Endothelial cell of hepatic sinusoid (primary cell): ENCODE results near the gene SPACA4.

Source experiments
- in situ Hi-C: cut with HindIII; loops from 2 replicates; pipeline ENCODE4 v1.10.0; 2017; ENCODE audit warnings: low sequenced_read_pairs

The SPACA4 gene

DNA sequence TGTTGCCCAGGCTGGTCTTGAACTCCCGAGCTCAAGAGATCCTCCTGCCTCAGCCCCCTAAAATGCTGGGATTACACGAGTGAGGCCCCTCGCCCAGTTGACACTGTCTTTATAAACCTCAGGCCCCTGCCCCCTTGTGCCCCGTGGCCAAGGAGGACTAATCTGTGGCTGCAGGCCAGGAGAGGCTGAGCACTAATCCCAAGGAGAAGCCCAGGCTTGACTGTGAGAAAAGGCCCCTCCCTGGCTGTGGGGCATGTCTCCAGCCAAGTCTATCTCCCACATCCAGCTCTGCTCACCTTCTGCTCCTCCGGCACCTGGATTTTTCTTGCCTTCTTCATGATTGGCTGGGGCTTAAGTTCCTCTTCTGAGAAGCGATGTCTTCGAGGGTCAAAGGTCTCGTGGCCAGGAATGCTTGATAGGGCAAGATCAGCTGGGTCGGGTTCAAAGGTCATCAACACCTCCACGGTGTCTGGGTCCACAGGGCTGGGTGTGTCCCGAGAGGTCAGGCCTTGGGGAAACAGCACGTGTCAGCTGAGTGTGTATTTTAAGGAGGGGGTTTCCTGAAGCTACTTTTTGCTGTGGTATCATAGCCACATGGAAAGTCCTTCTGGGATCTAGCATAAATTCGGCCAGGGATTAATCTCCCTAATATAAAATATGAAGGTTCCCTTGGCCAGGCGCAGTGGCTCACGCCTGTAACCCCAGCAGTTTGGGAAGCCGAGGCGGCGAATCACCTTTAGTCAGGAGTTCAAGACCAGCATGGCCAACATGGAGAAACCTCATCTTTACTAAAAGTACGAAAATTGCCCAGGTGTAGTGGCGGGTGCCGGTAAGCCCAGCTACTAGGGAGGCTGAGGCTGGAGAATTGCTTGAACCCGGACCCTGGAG, 26.9 kb downstream of the SPACA4 start:
- in situ Hi-C loops, result loop anchor here (5.0 to 25.0 kb wide), 3 partner anchors 89 to 329 kb away; partner anchors contain the start of genes BAX and FTL

DNA sequence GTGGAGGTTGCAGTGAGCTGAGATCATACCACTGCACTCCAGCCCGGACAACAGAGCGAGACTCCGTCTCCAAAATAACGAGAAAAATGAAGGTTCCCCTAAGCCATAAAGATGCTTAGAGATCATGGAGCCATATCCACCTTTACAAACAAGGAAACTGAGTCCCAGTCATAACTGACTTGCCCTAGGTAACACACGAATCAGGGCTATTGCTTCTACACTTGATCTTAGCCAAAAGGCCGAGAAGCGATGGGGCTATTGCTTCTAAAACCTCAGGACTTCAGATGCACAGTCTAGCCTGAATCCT, 27.4 kb downstream of the SPACA4 start:
- in situ Hi-C loops, result loop anchor here (5.0 to 25.0 kb wide), 3 partner anchors 88 to 328 kb away; partner anchors contain the start of genes BAX and FTL

- in situ Hi-C loops, result loop anchor here (5.0 to 25.0 kb wide), 3 partner anchors 88 to 328 kb away; partner anchors contain the start of genes BAX and FTL
Measured at GRCh38 chr19:48634424-48635262, 28.1 kb downstream of the SPACA4 start.

DNA sequence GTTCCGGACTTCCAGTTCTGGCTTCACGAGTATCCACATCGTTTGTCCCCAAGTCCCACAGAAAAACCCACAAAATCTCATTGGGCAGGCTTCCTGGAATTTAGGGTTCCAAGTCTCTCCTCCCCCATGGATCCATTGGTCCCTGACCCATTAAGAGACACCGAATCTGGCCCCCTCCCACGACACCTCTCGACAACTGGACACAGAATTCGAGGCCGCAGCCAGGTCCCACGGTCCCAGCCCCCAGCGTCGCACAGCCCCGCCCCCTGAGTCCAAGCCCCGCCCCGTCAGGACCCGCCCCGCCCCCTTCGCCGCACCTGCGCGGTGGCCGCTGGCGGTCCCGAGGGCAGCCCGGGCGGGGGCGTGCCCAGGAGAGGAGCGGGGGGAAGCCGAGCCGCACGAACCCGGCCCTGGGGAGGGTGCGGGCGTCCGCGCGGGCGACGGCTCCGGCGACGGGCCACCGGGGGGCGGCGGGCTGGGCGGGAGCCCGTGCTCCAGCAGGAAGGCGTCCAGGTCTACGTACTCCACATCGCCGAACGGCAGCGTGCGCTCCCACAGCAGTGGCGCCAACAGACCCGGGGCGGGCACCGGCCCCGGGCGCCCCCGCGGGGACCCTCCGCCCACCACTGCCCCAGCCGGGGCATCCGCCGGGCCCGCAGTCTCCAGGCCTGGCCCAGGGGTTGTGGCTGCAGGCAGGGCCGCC, 28.9 kb downstream of the SPACA4 start:
- in situ Hi-C loops, result loop anchor here (25.0 kb wide), 1 partner anchor 327 kb away; the partner anchor contains the start of genes BAX and FTL

- in situ Hi-C loops, result loop anchor here (25.0 kb wide), 1 partner anchor 326 kb away; the partner anchor contains the start of genes BAX and FTL
Measured at GRCh38 chr19:48635966-48636858, 29.7 kb downstream of the SPACA4 start.

GRCh38 chr19:48636859-48637448, 30.4 kb downstream of the SPACA4 start, which contains the start of gene DBP:
DBP (minus strand) TSS chr19:48637379; CDS start chr19:48636994, 385 bp downstream.
- in situ Hi-C loops, result loop anchor here (25.0 kb wide), 1 partner anchor 325 kb away; the partner anchor contains the start of genes BAX and FTL

- in situ Hi-C loops, result loop anchor here (25.0 kb wide), 1 partner anchor 325 kb away; the partner anchor contains the start of genes BAX and FTL
Measured at GRCh38 chr19:48637449-48637947, 31.0 kb downstream of the SPACA4 start.

GRCh38 chr19:48637948-48638830, 31.6 kb downstream of the SPACA4 start:
- in situ Hi-C loops, result loop anchor here (25.0 kb wide), 1 partner anchor 324 kb away; the partner anchor contains the start of genes BAX and FTL

- in situ Hi-C loops, result loop anchor here (25.0 kb wide), 1 partner anchor 323 kb away; the partner anchor contains the start of genes BAX and FTL
Measured at GRCh38 chr19:48638831-48639381, 32.4 kb downstream of the SPACA4 start.

GRCh38 chr19:48639483-48640375, 33.2 kb downstream of the SPACA4 start:
- in situ Hi-C loops, result loop anchor here (25.0 kb wide), 1 partner anchor 323 kb away; the partner anchor contains the start of genes BAX and FTL

GRCh38 chr19:48641850-48642249, 35.3 kb downstream of the SPACA4 start:
- in situ Hi-C loops, result loop anchor here (25.0 kb wide), 1 partner anchor 320 kb away; the partner anchor contains the start of genes BAX and FTL

GRCh38 chr19:48642862-48643261, 36.3 kb downstream of the SPACA4 start:
- in situ Hi-C loops, result loop anchor here (25.0 kb wide), 1 partner anchor 319 kb away; the partner anchor contains the start of genes BAX and FTL

GRCh38 chr19:48644355-48644754, 37.8 kb downstream of the SPACA4 start:
- in situ Hi-C loops, result loop anchor here (25.0 kb wide), 1 partner anchor 318 kb away; the partner anchor contains the start of genes BAX and FTL

DNA sequence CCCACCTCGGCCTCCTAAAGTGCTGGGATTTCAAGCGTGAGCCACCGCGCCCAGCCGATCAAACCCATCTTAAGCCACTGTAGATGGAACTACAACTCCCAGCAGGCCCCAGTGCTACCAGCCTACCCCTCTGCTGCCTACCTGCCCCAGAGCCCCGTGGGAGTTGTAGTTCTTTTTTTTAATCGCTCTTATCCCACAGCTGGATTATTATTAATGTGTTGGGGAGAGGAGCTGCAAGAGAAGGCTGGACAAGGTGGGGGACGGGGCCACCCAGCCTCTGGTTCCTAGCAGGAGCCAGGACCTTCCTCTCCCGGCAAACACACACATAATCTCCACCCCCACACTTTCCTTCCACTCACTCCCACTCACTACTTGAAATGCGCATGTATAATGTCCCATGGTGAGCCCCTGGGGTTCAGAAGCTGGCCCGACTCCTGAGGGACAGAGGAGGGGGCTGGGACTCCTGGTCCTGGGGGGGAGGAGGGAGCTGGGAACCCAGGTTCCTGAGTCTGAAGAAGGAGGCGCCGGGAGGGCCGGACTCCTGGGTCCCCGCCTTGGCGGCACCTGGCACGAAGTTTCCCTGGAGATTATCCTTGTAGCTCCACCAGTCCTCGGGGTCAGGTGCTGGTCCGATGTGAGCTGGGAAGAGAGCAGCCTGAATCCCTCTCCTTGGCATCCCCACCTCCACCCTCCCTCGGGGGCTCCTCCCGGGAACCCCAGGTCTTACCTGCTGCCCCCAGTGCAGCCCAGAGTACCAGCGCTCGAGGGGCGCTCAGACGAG, 38.5 kb downstream of the SPACA4 start:
- in situ Hi-C loops, result loop anchor here (25.0 kb wide), 1 partner anchor 317 kb away; the partner anchor contains the start of genes BAX and FTL

DNA sequence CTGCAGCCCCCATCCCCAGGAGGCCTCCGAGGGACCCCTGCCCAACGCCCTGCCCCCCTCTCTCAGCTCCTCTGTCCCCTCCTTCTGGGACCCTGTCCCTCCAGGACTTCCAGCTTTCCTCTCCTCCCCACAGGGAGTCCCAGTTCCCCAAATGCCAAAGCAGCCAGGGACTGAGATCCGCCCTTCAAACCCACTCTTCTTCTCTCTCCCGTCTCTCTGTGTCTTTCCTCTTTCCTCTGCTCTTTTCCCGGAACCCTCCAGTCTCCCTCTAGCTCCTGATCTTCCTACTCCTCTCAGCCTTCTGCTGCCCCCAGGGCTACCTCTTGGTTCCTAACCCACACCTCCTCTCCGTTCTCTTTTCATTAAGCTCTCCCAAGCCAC, 39.1 kb downstream of the SPACA4 start:
- in situ Hi-C loops, result loop anchor here (25.0 kb wide), 1 partner anchor 317 kb away; the partner anchor contains the start of genes BAX and FTL
